ENCODE measurements around the gene NRAP.

- TF ChIP-seq CTCF (IDR thresholded peaks at IDR 0.05; ENCODE audit: low read length), result no peak
- no peak for TF ChIP-seq EZH2 (IDR thresholded peaks at IDR 0.05; ENCODE audit: borderline replicate concordance, low read length)
These were observed 45.5 kb downstream of the NRAP start for GRCh38 chr10:113618338-113618737.
